Stimulated activated CD4-positive, alpha-beta T cell treated with anti-CD3 and anti-CD28 coated beads, Interleukin-12 subunit alpha, Interleukin-12 subunit beta, amount 100 ng/mL, for 4 hours (primary cell): ENCODE data around the gene CARMIL3.
"Not testable (repeated sequence)": the region's sequence is repeated elsewhere in the genome, so short reads cannot be mapped to it uniquely, and the experiment has no call there.

Source experiments
- DNase-seq: peaks from one replicate; pipeline ENCODE4 v3.0.0-alpha.2; 2020

Gene CARMIL3

DNA sequence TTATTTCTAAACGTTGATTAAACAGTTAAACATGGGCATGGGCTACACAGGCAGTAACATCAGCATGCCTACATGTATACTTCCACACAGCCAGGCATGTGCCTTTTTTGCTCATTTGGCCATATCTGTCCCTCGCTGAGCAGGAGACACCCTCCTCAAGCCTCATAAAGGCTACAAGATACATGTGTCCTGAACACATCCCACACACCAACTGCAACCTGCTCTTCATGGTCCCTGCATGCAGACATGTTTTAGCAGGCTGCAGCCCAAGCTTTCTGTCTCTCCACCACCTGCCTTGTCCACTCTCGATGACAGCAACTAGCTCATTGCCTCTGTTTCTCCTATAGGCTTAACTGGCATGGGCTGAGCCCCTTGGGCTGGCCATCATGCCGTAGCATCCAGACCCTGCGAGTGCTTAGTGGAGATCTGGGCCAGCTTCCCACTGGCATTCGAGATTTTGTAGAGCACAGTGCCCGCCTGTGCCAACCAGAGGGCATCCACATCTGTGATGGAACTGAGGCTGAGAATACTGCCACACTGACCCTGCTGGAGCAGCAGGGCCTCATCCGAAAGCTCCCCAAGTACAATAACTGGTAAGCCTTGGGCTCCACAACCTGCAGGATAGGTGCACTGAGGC, 44.9 kb downstream of the CARMIL3 start:
- no peak for DNase-seq

DNA sequence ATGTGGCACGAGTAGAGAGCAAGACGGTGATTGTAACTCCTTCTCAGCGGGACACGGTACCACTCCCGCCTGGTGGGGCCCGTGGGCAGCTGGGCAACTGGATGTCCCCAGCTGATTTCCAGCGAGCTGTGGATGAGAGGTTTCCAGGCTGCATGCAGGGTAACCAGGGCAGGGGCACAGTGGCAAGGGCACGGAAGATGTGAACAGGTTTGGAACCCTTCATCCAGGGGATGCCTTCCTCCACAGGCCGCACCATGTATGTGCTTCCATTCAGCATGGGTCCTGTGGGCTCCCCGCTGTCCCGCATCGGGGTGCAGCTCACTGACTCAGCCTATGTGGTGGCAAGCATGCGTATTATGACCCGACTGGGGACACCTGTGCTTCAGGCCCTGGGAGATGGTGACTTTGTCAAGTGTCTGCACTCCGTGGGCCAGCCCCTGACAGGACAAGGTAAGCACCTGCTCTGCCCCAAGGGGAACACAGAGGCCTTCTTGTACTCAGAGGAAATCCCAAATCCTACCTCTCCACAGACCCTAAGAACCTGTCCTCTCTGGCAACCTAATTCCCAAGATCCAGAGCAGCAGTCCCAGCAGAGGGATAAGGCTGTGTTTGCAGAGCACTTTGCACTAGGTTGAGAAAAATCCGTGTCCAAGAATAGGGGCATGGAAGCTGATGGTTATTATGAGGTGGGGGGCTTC, 46.6 kb downstream of the CARMIL3 start:
- no peak for DNase-seq

DNA sequence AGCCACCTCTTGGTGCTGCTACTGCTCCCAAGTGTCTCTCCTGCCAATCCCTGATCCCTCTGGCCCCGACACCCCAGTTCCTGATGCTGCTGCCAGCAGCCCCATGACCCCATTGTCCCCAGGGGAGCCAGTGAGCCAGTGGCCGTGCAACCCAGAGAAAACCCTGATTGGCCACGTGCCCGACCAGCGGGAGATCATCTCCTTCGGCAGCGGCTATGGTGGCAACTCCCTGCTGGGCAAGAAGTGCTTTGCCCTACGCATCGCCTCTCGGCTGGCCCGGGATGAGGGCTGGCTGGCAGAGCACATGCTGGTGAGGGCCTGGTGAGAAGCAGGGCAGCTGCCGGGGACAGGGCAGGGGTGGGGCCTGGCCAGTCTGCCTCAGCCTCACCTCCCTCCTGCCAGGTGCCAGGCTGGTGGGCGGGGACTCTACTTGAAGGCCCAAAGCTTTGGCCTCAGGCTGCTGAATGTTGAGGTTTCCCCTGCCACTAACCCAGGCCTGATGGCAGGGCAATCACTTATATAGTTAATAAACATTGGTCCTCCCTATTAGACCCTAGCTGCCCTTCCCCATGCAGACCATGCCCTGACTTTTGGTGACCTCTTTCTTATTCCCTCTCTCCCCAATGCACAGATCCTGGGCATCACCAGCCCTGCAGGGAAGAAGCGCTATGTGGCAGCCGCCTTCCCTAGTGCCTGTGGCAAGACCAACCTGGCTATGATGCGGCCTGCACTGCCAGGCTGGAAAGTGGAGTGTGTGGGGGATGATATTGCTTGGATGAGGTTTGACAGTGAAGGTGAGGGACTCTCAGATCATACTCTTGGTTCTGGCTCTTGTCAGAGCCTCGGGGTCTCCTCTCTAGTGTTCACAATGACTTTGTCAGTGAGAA, 47.4 kb downstream of the CARMIL3 start:
- DNase-seq, result no peak

DNA sequence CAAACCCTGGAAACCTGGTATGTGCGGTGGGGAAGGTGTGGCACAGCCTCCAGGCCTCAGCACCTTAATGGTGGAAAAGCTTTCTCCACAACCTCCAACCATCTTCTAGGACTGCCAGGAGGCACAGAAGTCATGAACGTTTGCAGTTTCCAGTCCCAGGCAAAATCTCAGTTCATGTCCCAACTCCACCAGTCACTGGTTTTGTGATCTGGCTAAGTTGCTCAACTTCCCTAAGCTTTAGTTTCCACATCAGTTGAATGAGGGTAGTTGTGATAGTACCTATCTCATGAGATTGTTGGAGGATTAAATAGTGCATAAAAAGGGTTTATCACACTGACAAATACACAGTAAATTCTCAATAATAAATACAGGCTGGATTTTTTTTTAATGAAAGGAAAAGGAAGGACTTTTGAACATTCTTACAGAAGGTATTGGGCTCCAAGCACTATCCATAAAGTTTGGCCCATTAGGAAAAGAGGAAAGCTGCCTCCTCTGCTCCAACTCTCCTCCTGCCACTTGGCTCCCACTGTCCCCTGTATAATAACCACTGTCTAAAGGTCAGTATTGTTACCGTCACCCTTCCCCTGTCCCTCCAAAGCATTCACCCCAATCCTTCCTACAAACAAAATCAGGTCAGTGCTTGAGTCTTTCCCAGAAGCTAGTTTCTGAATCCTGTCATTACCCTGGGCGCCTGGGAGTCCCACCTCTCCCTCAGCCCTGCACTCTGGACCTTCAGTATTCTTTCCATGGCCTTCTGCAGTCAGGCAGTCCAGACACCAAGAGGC, 48.6 kb downstream of the CARMIL3 start:
- DNase-seq, result no peak

DNA sequence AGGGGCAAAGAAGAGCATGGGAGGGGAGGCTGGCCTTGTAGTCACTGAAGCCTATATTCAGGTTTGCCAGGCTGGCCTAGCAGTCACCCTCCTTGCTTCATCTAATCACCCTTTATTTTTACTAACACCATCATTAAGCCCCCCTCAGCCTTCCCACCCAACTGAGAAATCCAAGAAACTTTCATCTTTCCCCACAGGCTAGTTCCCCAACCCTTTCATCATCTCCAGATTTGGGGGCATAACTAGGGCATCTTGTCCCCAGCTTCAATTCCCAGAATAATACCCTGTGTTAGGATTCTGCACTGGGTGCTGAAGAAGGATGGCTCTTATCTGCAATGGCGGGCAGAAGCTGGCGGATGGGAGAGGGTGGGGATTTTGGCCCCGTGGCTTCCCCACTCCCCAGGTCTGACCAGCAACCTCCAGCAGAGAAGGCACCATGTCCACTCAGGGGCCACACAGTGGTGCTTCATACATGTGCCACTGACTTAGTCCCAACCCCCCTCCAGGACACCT, 49.2 kb downstream of the CARMIL3 start:
- no peak for DNase-seq

DNA sequence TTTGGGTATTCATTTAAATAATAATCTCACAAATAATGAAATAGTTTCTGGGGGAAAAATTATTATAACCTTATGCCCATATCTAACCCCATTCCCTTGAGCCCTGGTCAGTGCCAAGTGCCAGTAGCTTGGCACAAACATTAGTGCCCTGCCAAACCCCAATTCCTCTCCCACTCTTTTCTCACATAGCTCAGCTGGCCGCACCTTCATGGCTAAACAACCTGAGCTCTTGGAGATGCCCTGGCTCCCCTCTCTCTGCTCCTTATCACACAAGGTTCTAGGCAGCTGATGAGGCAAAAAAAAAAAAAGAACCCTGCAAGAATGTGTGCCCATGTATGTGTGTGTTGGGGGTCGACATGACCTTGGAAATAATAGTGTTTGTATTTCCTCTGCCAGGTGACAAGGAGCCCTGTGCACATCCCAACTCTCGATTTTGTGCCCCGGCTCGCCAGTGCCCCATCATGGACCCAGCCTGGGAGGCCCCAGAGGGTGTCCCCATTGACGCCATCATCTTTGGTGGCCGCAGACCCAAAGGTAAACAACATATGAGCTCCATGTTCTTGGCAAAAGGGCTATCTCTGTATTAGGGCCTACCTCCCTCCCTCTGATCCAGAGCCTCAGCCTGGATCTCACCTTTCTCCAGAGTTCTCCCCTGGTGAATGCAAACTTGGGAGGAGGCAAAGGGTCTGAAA, 50.7 kb downstream of the CARMIL3 start:
- no peak for DNase-seq

DNA sequence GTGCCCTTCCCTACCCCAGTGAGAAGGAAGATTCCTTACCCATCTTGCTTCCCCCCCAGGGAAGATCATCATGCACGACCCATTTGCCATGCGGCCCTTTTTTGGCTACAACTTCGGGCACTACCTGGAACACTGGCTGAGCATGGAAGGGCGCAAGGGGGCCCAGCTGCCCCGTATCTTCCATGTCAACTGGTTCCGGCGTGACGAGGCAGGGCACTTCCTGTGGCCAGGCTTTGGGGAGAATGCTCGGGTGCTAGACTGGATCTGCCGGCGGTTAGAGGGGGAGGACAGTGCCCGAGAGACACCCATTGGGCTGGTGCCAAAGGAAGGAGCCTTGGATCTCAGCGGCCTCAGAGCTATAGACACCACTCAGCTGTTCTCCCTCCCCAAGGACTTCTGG, 51.6 kb downstream of the CARMIL3 start:
- no peak for DNase-seq

DNA sequence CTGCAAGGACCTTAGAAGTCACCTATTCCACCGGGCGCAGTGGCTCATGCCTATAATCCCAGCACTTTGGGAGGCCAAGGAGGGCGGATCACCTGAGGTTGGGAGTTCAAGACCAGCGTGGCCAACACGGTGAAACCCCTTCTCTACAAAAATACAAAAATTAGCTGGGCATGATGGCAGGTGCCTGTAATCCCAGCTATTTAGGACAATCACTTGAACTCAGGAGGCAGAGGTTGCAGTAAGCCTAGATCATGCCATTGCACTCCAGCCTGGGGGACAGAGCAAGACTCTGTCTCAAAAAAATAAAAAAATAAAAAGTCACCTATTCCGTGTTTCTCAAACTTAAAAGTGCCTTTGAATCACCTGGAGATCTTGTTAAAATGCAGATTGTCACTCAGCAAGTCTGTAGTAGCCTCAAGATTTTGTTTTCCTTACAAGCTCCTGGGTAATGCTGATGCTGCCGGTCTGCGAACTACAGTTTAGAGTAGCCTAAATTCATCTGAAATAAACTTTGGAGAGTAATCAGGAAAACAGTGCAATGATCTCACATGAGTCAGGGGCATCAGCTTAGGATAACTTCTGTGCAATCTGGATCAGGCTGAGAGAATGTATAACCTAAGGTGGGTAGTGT, 53.9 kb downstream of the CARMIL3 start:
- not testable (repeated sequence) for DNase-seq

DNA sequence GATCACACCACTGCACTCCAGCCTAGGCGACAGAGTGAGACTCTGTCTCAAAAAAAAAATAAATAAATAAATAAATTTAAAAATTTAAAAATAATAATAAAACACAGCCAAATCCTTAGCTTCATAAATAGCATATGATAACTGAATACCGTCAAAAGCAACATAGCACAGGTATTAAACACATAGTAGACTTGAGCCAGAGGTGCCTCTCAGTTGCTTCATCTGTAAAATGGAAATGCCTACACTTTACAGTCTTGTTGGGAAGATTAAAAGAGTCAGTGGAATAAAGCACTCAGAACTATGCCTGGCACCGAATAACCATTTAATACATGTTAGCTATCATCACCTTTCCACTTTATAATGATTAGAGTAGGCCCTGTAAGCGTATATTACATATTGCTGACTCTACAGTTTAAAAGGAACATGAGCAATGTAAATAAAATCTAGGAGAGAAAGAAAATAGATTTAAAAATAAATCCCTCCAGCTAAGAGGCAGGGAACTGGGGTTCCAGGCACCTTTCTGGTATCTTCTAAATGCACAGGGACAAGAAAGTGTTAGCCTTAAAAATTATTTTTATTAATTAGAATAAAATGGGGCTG, 55.0 kb downstream of the CARMIL3 start:
- no peak for DNase-seq

DNA sequence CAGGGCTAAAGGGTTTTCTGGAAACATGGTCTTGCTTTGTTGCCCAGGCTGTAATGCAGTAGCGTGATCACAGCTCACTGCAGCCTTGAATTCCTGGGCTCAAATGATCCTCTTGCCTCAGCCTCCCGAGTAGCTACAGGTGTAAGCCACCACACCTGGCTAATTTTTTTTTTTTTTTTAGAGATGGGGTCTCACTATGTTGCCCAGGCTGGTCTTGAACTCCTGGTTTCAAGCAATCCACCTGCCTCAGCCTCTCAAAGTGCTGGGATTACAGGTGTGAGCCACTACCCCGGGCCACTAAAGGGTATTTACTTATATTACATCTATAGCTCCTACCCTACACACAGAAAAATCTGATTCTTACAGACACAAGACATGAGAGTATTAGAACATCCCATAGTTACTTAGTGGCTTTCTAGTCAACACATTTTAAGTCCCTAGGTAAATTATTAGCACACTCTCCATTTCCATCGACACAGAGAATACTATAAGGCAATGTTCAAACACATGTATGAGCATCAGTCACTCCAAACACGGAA, 56.6 kb downstream of the CARMIL3 start:
- DNase-seq, result no peak

DNA sequence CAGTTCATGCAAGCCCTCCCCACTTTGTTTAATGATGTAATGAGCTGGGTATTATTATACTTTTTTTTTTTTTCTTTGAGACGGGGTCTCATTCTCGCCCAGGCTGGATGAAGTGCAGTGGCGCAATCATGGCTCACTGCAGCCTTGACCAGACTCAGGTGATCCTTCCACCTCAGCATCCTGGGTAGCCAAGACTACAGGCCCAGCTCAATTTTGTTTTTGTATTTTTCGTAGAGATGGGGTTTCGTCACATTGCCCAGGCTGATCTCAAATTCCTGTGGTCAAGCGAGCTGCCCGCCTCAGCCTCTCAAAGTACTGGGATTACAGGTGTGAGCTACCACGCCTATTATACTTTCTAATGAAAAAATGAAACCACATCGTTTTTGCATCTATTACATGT, 58.3 kb downstream of the CARMIL3 start:
- no peak for DNase-seq

DNA sequence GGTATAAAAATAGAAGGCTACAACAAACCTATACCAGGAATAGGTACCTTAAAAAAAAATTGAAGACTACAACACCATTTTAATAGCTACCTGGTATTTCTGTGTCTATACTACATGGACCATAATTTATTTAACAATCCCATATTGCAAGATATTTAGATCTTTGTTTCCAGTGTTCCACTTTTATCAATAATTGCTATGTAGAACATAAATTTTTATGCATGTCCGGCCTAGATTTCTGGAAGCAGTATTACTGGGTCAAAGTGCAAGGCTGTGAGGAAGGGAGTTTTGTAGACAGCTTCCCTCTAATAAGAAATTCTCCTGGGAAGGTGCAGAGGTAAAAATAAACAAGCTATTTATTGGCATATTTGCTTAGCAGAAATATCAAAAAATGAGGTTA, 58.7 kb downstream of the CARMIL3 start:
- no peak for DNase-seq

DNA sequence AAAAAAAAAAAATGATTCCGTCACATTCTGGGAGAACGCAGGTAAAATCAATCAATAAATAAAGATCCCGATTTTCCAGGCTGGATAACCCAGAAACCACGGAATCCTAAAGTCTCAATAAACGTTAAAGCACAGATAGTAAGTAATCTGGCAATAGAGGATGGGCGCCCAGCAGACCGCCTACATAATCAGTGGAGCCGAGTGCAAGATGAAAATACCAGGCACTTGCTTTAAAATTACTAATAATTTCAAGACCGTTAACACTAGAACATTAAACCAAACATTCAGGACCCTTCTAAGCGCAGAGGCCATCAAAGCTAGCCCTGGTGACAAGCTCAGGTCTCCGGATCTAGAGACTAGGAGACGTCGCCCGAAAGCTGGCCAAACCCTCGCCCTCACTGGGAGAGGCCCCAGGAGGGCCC, 61.6 kb downstream of the CARMIL3 start:
- DNase-seq, result no peak

DNA sequence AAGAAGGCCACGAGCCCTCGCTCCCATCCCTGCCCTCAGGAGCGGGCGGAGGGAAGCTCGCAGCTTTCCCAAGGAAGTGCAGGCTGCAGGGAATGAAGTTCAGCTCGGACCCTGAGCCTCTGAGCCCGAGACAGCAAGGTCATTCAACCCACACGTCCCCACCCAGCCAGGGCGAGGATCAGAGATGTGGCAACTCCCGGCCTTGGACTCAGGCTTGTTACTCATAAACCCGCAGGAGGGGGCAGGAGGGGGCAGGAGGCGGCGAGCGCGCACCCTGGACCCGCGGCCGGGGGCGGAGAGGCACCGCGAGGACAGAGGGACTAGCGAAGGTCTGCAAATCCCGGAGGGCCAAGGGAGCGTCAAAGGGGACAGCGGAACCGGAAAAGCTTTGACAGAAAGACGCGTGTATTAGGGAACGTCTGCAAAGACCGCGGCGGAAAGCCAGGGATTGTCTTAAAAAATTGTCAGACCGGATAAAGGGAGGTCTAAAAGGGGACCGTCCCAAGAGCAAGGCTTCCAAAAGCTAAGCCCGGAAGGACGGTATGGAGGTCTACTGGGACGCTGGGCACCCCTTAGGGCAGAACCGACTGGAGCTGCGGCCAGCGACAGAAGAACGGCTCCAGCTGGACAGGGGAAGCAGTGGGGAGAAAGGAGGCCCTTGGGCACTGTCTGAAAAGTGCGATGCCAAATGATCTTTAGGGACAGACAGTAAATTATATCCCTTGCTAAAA, 62.2 kb downstream of the CARMIL3 start:
- peak; percentile 63 for DNase-seq

DNA sequence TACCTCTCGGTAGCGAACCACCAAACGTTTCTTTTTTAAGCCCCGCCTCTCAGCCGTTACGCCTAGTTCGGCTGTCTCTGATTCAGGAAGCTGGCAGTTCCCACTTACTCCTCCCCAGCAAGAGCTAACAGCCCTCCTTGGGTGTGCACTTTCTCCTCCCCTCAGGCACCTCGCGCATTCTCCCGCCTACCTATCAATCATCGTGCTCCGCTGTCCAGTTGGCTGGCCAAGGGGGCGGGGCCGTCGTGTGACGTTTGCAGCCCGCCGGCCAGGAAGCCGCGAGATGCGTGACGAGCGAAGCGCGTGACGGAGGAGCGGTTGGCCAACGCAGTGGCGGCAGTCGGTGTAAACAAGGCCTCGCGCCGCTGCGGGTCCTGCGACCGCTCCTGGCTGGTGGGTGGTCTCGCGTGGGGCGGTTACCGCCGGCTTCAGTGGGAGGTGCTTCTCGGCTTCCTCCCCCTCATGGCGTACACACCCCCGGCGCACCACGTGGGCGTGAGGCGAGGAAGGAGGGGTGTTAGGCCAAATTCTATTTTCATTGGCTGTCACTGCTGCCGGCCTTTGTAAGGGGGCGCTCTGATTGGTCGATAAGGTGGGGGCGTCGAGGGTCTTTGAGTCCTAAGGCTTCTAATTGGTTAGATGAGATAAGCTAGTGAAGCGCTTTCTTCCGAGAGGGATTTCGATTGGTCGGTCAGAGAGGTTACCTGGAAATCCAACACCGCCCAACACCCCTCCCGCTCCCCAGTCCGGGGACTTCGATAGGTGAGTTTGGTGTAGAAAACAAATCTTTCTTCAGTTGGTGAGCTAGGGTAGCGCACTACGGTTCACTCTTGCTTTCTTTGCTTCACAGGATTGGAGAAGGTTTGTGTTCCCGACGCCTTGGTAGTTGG, 63.0 kb downstream of the CARMIL3 start, which contains the start of the genes DCAF11 and NRL:
TSS of gene DCAF11 (plus strand) at position 246 of the 890 bp plus-strand sequence. CDS start 818 bp downstream, outside the sequence.
TSS of gene NRL (minus strand) at position 418 of the 890 bp plus-strand sequence. CDS start 32,101 bp downstream, outside the sequence.
- DNase-seq, result peak; percentile 95

DNA sequence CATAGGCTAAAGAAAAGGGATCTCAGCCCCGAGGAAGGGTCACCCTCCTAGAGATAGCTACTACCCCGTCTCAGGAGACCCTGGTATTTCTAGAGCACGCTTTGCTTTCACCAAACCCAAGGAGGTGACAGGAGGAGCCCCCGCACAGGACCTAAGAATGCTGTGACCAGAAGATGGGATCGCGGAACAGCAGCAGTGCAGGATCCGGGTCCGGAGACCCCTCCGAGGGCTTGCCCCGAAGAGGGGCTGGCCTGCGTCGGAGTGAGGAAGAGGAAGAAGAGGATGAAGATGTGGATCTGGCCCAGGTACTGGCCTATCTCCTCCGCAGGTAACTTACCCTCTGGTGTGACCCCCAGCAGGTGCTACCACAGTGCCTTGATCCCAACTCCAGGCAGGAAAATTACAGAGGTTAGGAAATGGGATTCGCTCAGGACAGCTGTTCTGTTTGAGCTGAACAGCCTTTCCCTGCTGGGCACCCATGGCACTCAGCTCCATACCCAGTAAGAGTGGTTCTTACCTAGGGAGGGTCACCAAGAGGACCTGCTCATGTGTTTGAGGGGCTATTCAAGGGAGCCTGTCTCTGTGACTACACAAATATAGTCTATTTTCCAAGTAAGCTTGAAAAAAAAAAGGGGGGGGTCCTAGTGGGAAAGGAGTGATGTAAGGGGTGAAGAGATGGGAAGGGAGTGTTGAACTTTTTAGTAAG, 63.8 kb downstream of the CARMIL3 start:
- DNase-seq, result no peak

DNA sequence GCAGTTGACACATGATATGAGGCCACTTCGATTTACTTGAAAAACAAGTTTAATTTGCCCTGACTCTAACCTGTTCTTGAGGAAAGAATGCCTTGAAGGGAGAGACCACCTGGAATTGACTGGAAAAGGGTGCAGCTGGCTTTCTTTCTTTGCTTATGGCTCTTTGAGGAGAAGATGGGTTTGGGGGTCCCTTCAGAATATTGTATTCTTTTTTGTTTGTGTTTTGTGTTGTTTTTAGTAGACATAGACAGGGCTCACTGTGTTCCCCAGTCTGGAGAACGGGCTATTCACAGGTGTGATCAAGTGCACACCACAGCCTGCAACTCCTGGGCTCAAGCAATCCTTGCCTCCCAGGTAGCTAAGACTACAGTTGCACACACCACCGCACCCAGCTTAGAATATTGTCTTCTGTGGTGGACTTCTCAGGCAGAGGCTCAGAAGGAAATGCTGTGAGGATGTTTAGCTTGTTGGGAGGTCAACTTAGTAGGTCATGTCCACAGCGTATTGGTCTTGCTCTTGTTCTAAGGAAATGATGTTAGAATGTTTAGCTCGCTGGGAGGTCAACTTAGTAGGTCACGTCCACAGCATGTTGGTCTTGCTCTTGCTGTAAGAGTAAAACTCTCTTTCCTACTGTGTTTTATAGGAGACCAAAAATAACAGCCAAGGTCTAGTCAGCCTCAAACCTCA, 64.5 kb downstream of the CARMIL3 start:
- DNase-seq, result no peak
